PC-9 (cell line): ENCODE data around the gene ACAD10. TPM values are rescaled to one million over a fixed set of nuclear protein-coding genes. Genes with fewer than 3 reads are reported as not detected.

Experiments used
- BruUV-seq: library from RNA; stranded (reverse); fragments of 400-500 nt; replicated peaks from 2 replicates; lab custom pipeline; 2021; lab: Mats Ljungman, UMichigan
- CTCF ChIA-PET: fragments of 300-600 bp; sonication (Branson Sonifier 250); formaldehyde crosslinking; loops from one replicate; lab custom pipeline; 2022; ENCODE audit warnings: antibody characterized with exemption; lab: Charles Lee
- POLR2A ChIA-PET: fragments of 300-600 bp; sonication (Branson Sonifier 250); formaldehyde crosslinking; loops from one replicate; lab custom pipeline; 2022; ENCODE audit warnings: antibody characterized with exemption; ENCODE audit not compliant: unreplicated experiment; lab: Charles Lee
- DNase-seq, 2 experiments: peaks; one replicate each; pipeline versions ENCODE4 v3.0.0 to v3.0.0-alpha.2; 2015 to 2022; ENCODE audit warnings: mixed read lengths in 1 of 2
- H2AFZ ChIP-seq: fragments of 200-600 bp; sonication (generic); 2 replicates; pipeline ENCODE4 v1.8.1; 2017; ENCODE audit warnings: antibody characterized with exemption
- H3F3A ChIP-seq: fragments of 200-600 bp; sonication (generic); 2 replicates; pipeline ENCODE4 v1.8.1; 2017; ENCODE audit warnings: antibody characterized with exemption, mild to moderate bottlenecking, low read depth; ENCODE audit not compliant: insufficient read depth
- H3K27ac ChIP-seq: fragments of 200-600 bp; sonication (generic); 2 replicates; pipeline ENCODE4 v1.6.1; 2016; ENCODE audit warnings: mixed run types
- H3K27me3 ChIP-seq: fragments of 200-600 bp; sonication (generic); 2 replicates; pipeline ENCODE4 v1.6.1; 2016; ENCODE audit warnings: low read depth, mixed run types; ENCODE audit not compliant: insufficient read depth
- H3K36me3 ChIP-seq: fragments of 200-600 bp; sonication (generic); 2 replicates; pipeline ENCODE4 v1.6.1; 2016; ENCODE audit warnings: low read depth, mixed run types
- H3K4me1 ChIP-seq: fragments of 200-600 bp; sonication (generic); replicated peaks from 2 replicates; pipeline ENCODE4 v1.6.1; 2016; ENCODE audit warnings: mixed run types; ENCODE audit not compliant: insufficient read depth
- H3K4me2 ChIP-seq: fragments of 200-600 bp; sonication (generic); 2 replicates; pipeline ENCODE4 v1.6.1; 2017; ENCODE audit warnings: mixed run types
- H3K4me3 ChIP-seq: fragments of 200-600 bp; sonication (generic); 2 replicates; pipeline ENCODE4 v1.6.1; 2016; ENCODE audit warnings: mixed run types
- H3K79me2 ChIP-seq: fragments of 200-600 bp; sonication (generic); 2 replicates; pipeline ENCODE4 v1.6.1; 2017; ENCODE audit warnings: low read depth, mixed run types
- H3K9me2 ChIP-seq: fragments of 200-600 bp; sonication (generic); 2 replicates; pipeline ENCODE4 v1.8.1; 2017; ENCODE audit warnings: mild to moderate bottlenecking; ENCODE audit not compliant: insufficient read depth
- H3K9me3 ChIP-seq: fragments of 200-600 bp; sonication (generic); 2 replicates; pipeline ENCODE4 v1.8.1; 2016; ENCODE audit warnings: low read depth; ENCODE audit not compliant: insufficient read depth
- H4K20me1 ChIP-seq: fragments of 200-600 bp; sonication (generic); 2 replicates; pipeline ENCODE4 v1.8.1; 2017; ENCODE audit not compliant: insufficient read depth
- CTCF ChIP-seq: fragments of 200-600 bp; sonication (generic); conservative IDR thresholded peaks from 2 replicates; pipeline ENCODE4 v1.6.1; 2017; ENCODE audit warnings: mixed run types, antibody characterized with exemption, mild to moderate bottlenecking, moderate library complexity
- EZH2 ChIP-seq: fragments of 200-600 bp; sonication (generic); IDR thresholded peaks from 2 replicates; pipeline ENCODE4 v1.8.0; 2017; ENCODE audit warnings: antibody characterized with exemption, low read depth
- intact Hi-C: fragments of 100-400 bp; cut with micrococcal nuclease; formaldehyde crosslinking; loops from one replicate; pipeline ENCODE4 v1.10.0; 2022; ENCODE audit not compliant: unreplicated experiment
- total RNA-seq: library from RNA; stranded (reverse); gene quantifications from 2 replicates; pipeline ENCODE4 v1.2.3, GENCODE V29; 2021

ACAD10 gene
- total RNA-seq, 1 experiment from 2014 or later, result 30.3 TPM

GRCh38 chr12:111788178-111788654, 102.4 kb downstream of the ACAD10 start:
- Histone ChIP-seq H3K4me2 (no peak overlapping the region), H3K4me3 (no peak overlapping the region), H3K4me1 (no peaks in the 10 kb centered on the region), H2AFZ (no peak overlapping the region), H3K27me3 (no peaks in the 10 kb centered on the region), H3K36me3 (no peaks in the 10 kb centered on the region), H3K9me3 (no peaks in the 10 kb centered on the region), H3K79me2 (no peaks in the 10 kb centered on the region), H3K9me2 (no peaks in the 10 kb centered on the region), H3K27ac (no peak overlapping the region), H4K20me1 (no peaks in the 10 kb centered on the region), H3F3A (no peaks in the 10 kb centered on the region)
- DNase-seq, result no peak
- intact Hi-C loops, result no loop called here
- ChIA-PET CTCF (interaction anchor here (0.6 to 0.7 kb wide), 3 partner anchors 30 to 1993 kb away, joined by 4 to 5 read pairs (median 4); no protein-coding TSS in a partner anchor), POLR2A (no interaction called here)
- BruUV-seq, result no TSS peak
- peak; percentile 34; the same call in 1 of the 2 replicates for TF ChIP-seq CTCF
- no peak for TF ChIP-seq EZH2

GRCh38 chr12:111789779-111790178, 103.9 kb downstream of the ACAD10 start:
- BruUV-seq, result no TSS peak
- Histone ChIP-seq H3K79me2 (no peaks in the 10 kb centered on the region), H2AFZ (no peak overlapping the region), H3K4me1 (no peaks in the 10 kb centered on the region), H3K4me3 (no peak overlapping the region), H3K27ac (no peak overlapping the region), H3K27me3 (no peaks in the 10 kb centered on the region), H3K9me2 (no peaks in the 10 kb centered on the region), H4K20me1 (no peaks in the 10 kb centered on the region), H3F3A (no peaks in the 10 kb centered on the region), H3K9me3 (no peaks in the 10 kb centered on the region), H3K36me3 (no peaks in the 10 kb centered on the region), H3K4me2 (no peak overlapping the region)
- CTCF ChIA-PET, result no interaction called here
- DNase-seq, result no peak
- TF ChIP-seq EZH2 (no peak), CTCF (no peak)
- intact Hi-C loops, result no loop called here
- POLR2A ChIA-PET, result no interaction called here

GRCh38 chr12:111791507-111791906, 105.7 kb downstream of the ACAD10 start:
- H3F3A ChIP-seq, result no peaks in the 10 kb centered on the region
- no peak overlapping the region for H3K27ac ChIP-seq
- no peaks in the 10 kb centered on the region for H3K27me3 ChIP-seq
- DNase-seq, result no peak
- ChIA-PET CTCF (no interaction called here), POLR2A (no interaction called here)
- TF ChIP-seq CTCF (no peak), EZH2 (no peak)
- H3K79me2 ChIP-seq, result no peaks in the 10 kb centered on the region
- H3K4me2 ChIP-seq, result no peak overlapping the region
- no peaks in the 10 kb centered on the region for H3K9me2 ChIP-seq
- no peaks in the 10 kb centered on the region for H3K4me1 ChIP-seq
- no peaks in the 10 kb centered on the region for H3K9me3 ChIP-seq
- intact Hi-C loops, result no loop called here
- H3K4me3 ChIP-seq, result no peak overlapping the region
- H3K36me3 ChIP-seq, result no peaks in the 10 kb centered on the region
- H4K20me1 ChIP-seq, result no peaks in the 10 kb centered on the region
- BruUV-seq, result no TSS peak
- no peak overlapping the region for H2AFZ ChIP-seq
